Thoracic aorta (tissue), 2 donors: ENCODE measurements around the gene CST6. TPM values are rescaled to one million over a fixed set of nuclear protein-coding genes. Genes with fewer than 3 reads are reported as not detected.

Source experiments
- ATAC-seq: fragments of 150-250 bp; one replicate; pipeline ENCODE4 v1.8.0; 2017; ENCODE audit warnings: low read depth; ENCODE audit not compliant: insufficient number of reproducible peaks, low FRiP score
- DNase-seq: peaks from one replicate; pipeline ENCODE4 v3.0.0-alpha.2; 2020; ENCODE audit warnings: low spot score
- H3K27ac ChIP-seq, 2 donors: fragments of 200-600 bp; sonication (generic); 1 replicate in 1 of 2; 2 replicates in 1 of 2; pipeline ENCODE4 v1.5.1; 2016; ENCODE audit warnings: mild to moderate bottlenecking in 2 of 2, moderate library complexity in 2 of 2
- H3K27me3 ChIP-seq: fragments of 200-600 bp; sonication (generic); replicated peaks from 2 replicates; pipeline ENCODE4 v1.6.0; 2016; ENCODE audit warnings: mild to moderate bottlenecking; ENCODE audit not compliant: insufficient read depth
- H3K36me3 ChIP-seq: fragments of 200-600 bp; sonication (generic); one replicate; pipeline ENCODE4 v1.5.1; 2016
- H3K4me1 ChIP-seq, 2 donors: fragments of 200-600 bp; sonication (generic); 1 replicate in 1 of 2; 2 replicates in 1 of 2; pipeline versions ENCODE4 v1.5.1 to v1.6.0; 2016; ENCODE audit warnings: low read depth in 2 of 2, mild to moderate bottlenecking in 1 of 2; ENCODE audit not compliant: control insufficient read depth in 1 of 2
- H3K4me3 ChIP-seq: fragments of 200-600 bp; sonication (generic); 2 replicates; pipeline ENCODE4 v1.5.1; 2016; ENCODE audit warnings: mild to moderate bottlenecking
- H3K9me3 ChIP-seq: fragments of 200-600 bp; sonication (generic); 2 replicates; pipeline ENCODE4 v1.5.1; 2016
- total RNA-seq, 2 donors: library from RNA; depleted of rRNA; stranded (reverse); fragments of >200 nt; gene quantifications; one replicate each; pipeline versions ENCODE4 v1.1.0 to v1.2.3, GENCODE V29; 2016
- TF ChIP-seq, protein P1 (sequence below): fragments of 200-600 bp; sonication (generic); IDR thresholded peaks from one replicate; pipeline ENCODE4 v1.5.1; 2019; ENCODE audit warnings: antibody characterized with exemption

CST6 gene
- total RNA-seq, 2 donors from 2014 or later: 4.5 to 16.9 TPM

GRCh38 chr11:65988791-65989592 lies 22.8 kb upstream of the CST6 start:
- ATAC-seq: peak; percentile 94
- TF ChIP-seq, protein P1, sequence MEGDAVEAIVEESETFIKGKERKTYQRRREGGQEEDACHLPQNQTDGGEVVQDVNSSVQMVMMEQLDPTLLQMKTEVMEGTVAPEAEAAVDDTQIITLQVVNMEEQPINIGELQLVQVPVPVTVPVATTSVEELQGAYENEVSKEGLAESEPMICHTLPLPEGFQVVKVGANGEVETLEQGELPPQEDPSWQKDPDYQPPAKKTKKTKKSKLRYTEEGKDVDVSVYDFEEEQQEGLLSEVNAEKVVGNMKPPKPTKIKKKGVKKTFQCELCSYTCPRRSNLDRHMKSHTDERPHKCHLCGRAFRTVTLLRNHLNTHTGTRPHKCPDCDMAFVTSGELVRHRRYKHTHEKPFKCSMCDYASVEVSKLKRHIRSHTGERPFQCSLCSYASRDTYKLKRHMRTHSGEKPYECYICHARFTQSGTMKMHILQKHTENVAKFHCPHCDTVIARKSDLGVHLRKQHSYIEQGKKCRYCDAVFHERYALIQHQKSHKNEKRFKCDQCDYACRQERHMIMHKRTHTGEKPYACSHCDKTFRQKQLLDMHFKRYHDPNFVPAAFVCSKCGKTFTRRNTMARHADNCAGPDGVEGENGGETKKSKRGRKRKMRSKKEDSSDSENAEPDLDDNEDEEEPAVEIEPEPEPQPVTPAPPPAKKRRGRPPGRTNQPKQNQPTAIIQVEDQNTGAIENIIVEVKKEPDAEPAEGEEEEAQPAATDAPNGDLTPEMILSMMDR: peak; percentile 87
- no peaks in the 10 kb centered on the region for H3K9me3 ChIP-seq
- H3K27me3 ChIP-seq: no peaks in the 10 kb centered on the region
- no peaks in the 10 kb centered on the region for H3K36me3 ChIP-seq
- H3K27ac ChIP-seq: peak overlapping the region in 1 of 2 donors; percentile 14
- no peak overlapping the region for H3K4me3 ChIP-seq
- DNase-seq: peak; percentile 83
- H3K4me1 ChIP-seq: peaks cover 0 to 11% of the 10 kb centered on the region in 2 donors

- Histone ChIP-seq H3K4me1 (no peaks in the 10 kb centered on the region), H3K36me3 (peaks cover 11% of the 10 kb centered on the region), H3K9me3 (no peaks in the 10 kb centered on the region), H3K27me3 (no peaks in the 10 kb centered on the region), H3K27ac (no peak overlapping the region), H3K4me3 (no peak overlapping the region)
- TF ChIP-seq, protein P1: no peak
- ATAC-seq (no peak), DNase-seq (no peak)
Observed at GRCh38 chr11:65992056-65992455, 19.8 kb upstream of the CST6 start.

- peaks cover 43% of the 10 kb centered on the region for H3K36me3 ChIP-seq
- no peak overlapping the region for H3K27ac ChIP-seq
- ATAC-seq (no peak), DNase-seq (no peak)
- peaks cover 9 to 19% of the 10 kb centered on the region in 2 donors for H3K4me1 ChIP-seq
- TF ChIP-seq, protein P1: no peak
- no peak overlapping the region for H3K4me3 ChIP-seq
- no peaks in the 10 kb centered on the region for H3K9me3 ChIP-seq
- H3K27me3 ChIP-seq: no peaks in the 10 kb centered on the region
Observed at GRCh38 chr11:65997286-65997685, 14.5 kb upstream of the CST6 start.

DNA sequence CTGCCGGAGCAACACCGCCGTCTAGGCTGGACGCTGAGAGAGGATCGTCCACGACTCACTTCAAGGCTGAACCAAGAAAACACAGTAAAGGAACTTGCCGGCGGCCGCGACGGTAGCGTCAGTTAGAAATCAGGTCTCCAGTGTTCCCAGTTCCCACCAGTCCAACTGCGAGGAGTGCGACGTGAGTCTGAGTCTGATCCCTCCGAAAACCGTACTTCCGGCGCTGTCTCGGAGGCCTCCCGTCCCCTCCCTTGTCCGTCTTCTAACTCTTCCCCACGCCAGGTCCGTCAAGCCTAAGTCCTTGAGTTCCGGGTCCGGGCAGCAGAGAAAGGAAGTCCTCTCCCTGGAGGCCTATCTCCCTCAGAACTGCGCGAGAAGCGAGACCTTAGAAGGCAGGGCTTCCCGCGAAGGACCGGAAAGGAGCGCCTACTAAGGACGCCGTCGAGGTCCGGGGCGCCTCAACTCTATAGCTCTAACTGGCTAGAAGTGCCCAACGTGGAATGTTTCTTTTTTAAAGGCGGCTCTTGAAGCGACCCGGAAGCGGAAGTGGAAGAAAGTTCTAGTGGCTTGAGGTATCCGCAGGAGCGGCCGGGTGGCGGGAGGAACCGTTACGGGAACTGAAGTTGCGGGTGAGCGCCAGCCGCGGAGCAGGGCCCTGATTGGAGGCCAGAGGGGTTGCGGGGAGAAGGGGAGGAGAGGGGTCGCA lies 9.7 kb upstream of the CST6 start, which contains the start of the genes BANF1 and EIF1AD:
Gene BANF1, plus strand, starts transcription at position 562 of the 706 bp plus-strand sequence. CDS start 748 bp downstream, outside the sequence.
Gene EIF1AD, minus strand, starts transcription at position 216 of the 706 bp plus-strand sequence. CDS start 1,768 bp downstream, outside the sequence.
- peaks cover 32% of the 10 kb centered on the region for H3K36me3 ChIP-seq

More for the DNA sequence above, 9.7 kb upstream of the CST6 start, which contains the start of the genes BANF1 and EIF1AD:
- Histone ChIP-seq H3K4me3 (peak within 1 kb of the TSS; percentile 85), H3K27me3 (no peaks in the 10 kb centered on the region), H3K9me3 (no peaks in the 10 kb centered on the region), H3K4me1 (peaks cover 15 to 27% of the 10 kb centered on the region in 2 donors), H3K27ac (peak within 1 kb of the TSS; percentile 95 to 99)
- peak; percentile 77 for ATAC-seq
- TF ChIP-seq, protein P1: no peak
- peak; percentile 71 for DNase-seq
